ENCODE results near the gene GLT1D1.

GLT1D1 gene

GRCh38 chr12:128819293-128820144 lies 33.8 kb upstream of the GLT1D1 start:
- H4K20me1 ChIP-seq (ENCODE audit: insufficient read depth, low read length) = peaks cover 65% of the 10 kb centered on the region
- H3K4me1 ChIP-seq (ENCODE audit: insufficient read depth, low read length) = peaks cover 49% of the 10 kb centered on the region
- H3K4me3 ChIP-seq (ENCODE audit: low read depth in 1 of 2, low read length in 2 of 2) = no peak overlapping the region
- H3K27me3 ChIP-seq (ENCODE audit: insufficient read depth, low read length, poor library complexity) = no peaks in the 10 kb centered on the region
- H3K9me3 ChIP-seq (ENCODE audit: insufficient read depth, low read length, severe bottlenecking) = no peaks in the 10 kb centered on the region
- H3K4me2 ChIP-seq (ENCODE audit: insufficient read depth, low read length) = peak overlapping the region; percentile 84; the same call in 1 of the 2 replicates
- ATAC-seq (ENCODE audit: insufficient read depth, low read depth) (no peak), DNase-seq (no peak)
- H3K27ac ChIP-seq (ENCODE audit: low read length) = no peak overlapping the region
- no peak overlapping the region for H2AFZ ChIP-seq (ENCODE audit: low read depth, low read length)
- no peak overlapping the region; the same call in 1 of the 2 replicates for H3K9ac ChIP-seq (ENCODE audit: low read depth, low read length)
- no peak for TF ChIP-seq EZH2 (IDR thresholded peaks at IDR 0.05; ENCODE audit: borderline replicate concordance, low read depth, low read length, severe bottlenecking)
- no peak for TF ChIP-seq CTCF (IDR thresholded peaks at IDR 0.05; ENCODE audit: borderline replicate concordance, extremely low read depth, low read length, poor library complexity, severe bottlenecking)
- H3K79me2 ChIP-seq (ENCODE audit: insufficient read depth, low read length) = peaks cover 91% of the 10 kb centered on the region
- peaks cover 31% of the 10 kb centered on the region for H3K36me3 ChIP-seq (ENCODE audit: insufficient read depth, low read length)

GRCh38 chr12:128820253-128820652 lies 33.0 kb upstream of the GLT1D1 start:
- H3K4me2 ChIP-seq (ENCODE audit: insufficient read depth, low read length) = peak overlapping the region; percentile 84; the same call in 1 of the 2 replicates
- H3K79me2 ChIP-seq (ENCODE audit: insufficient read depth, low read length) = peaks cover 84% of the 10 kb centered on the region
- TF ChIP-seq EZH2 (IDR thresholded peaks at IDR 0.05; ENCODE audit: borderline replicate concordance, low read depth, low read length, severe bottlenecking) (no peak), CTCF (IDR thresholded peaks at IDR 0.05; ENCODE audit: borderline replicate concordance, extremely low read depth, low read length, poor library complexity, severe bottlenecking) (no peak)
- H3K4me3 ChIP-seq (ENCODE audit: low read depth in 1 of 2, low read length in 2 of 2) = no peak overlapping the region
- DNase-seq (no peak), ATAC-seq (ENCODE audit: insufficient read depth, low read depth) (no peak)
- H3K9ac ChIP-seq (ENCODE audit: low read depth, low read length) = no peak overlapping the region; the same call in 1 of the 2 replicates
- 0 out of 2 replicates have a peak overlapping the region, but pooled peaks have one; percentile 20 for H3K27ac ChIP-seq (ENCODE audit: low read length)
- H3K36me3 ChIP-seq (ENCODE audit: insufficient read depth, low read length) = peaks cover 27% of the 10 kb centered on the region
- H2AFZ ChIP-seq (ENCODE audit: low read depth, low read length) = no peak overlapping the region
- peaks cover 53% of the 10 kb centered on the region for H3K4me1 ChIP-seq (ENCODE audit: insufficient read depth, low read length)
- H3K9me3 ChIP-seq (ENCODE audit: insufficient read depth, low read length, severe bottlenecking) = no peaks in the 10 kb centered on the region
- no peaks in the 10 kb centered on the region for H3K27me3 ChIP-seq (ENCODE audit: insufficient read depth, low read length, poor library complexity)
- peaks cover 58% of the 10 kb centered on the region for H4K20me1 ChIP-seq (ENCODE audit: insufficient read depth, low read length)

GRCh38 chr12:128820723-128821432 lies 32.4 kb upstream of the GLT1D1 start:
- Histone ChIP-seq H3K79me2 (ENCODE audit: insufficient read depth, low read length) (peaks cover 78% of the 10 kb centered on the region), H3K4me2 (ENCODE audit: insufficient read depth, low read length) (peak overlapping the region; percentile 84; the same call in 1 of the 2 replicates), H3K27me3 (ENCODE audit: insufficient read depth, low read length, poor library complexity) (no peaks in the 10 kb centered on the region), H3K4me3 (ENCODE audit: low read depth in 1 of 2, low read length in 2 of 2) (peak overlapping the region in 1 of 2 experiments; percentile 33; a peak in 2 of 4 replicates), H3K9ac (ENCODE audit: low read depth, low read length) (0 out of 2 replicates have a peak overlapping the region, but pooled peaks have one; percentile 21), H3K27ac (ENCODE audit: low read length) (peak overlapping the region; percentile 46; the same call in 1 of the 2 replicates), H3K36me3 (ENCODE audit: insufficient read depth, low read length) (peaks cover 27% of the 10 kb centered on the region), H3K4me1 (ENCODE audit: insufficient read depth, low read length) (peaks cover 53% of the 10 kb centered on the region), H3K9me3 (ENCODE audit: insufficient read depth, low read length, severe bottlenecking) (no peaks in the 10 kb centered on the region), H2AFZ (ENCODE audit: low read depth, low read length) (no peak overlapping the region), H4K20me1 (ENCODE audit: insufficient read depth, low read length) (peaks cover 53% of the 10 kb centered on the region)
- ATAC-seq (ENCODE audit: insufficient read depth, low read depth) = peak; percentile 41
- DNase-seq = peak; percentile 43
- no peak for TF ChIP-seq EZH2 (IDR thresholded peaks at IDR 0.05; ENCODE audit: borderline replicate concordance, low read depth, low read length, severe bottlenecking)
- TF ChIP-seq CTCF (IDR thresholded peaks at IDR 0.05; ENCODE audit: borderline replicate concordance, extremely low read depth, low read length, poor library complexity, severe bottlenecking) = no peak

Measured in DND-41 (cell line).